Thyroid gland (tissue), 4 donors: ENCODE results near the gene NUB1. TPM values are rescaled to one million over a fixed set of nuclear protein-coding genes. Genes with fewer than 3 reads are reported as not detected.
A peak's percentile ranks its signal among the peaks of the same experiment; 100 is the strongest.

Experiments
- DNase-seq, 2 donors: peaks; one replicate each; pipeline ENCODE4 v3.0.0-alpha.2; 2019
- H3K27ac ChIP-seq, 3 donors: fragments of 200-600 bp; sonication (generic); 1 replicate in 2 of 3; 2 replicates in 1 of 3; pipeline ENCODE4 v1.5.1; 2016 to 2019; ENCODE audit warnings: mild to moderate bottlenecking in 1 of 3, moderate library complexity in 1 of 3
- H3K27me3 ChIP-seq: fragments of 200-600 bp; sonication (generic); one replicate; pipeline ENCODE4 v1.5.1; 2019
- H3K36me3 ChIP-seq, 2 donors: fragments of 200-600 bp; sonication (generic); one replicate each; pipeline ENCODE4 v1.5.1; 2016 to 2019
- H3K4me1 ChIP-seq, 2 donors: fragments of 200-600 bp; sonication (generic); one replicate each; pipeline ENCODE4 v1.5.1; 2017 to 2019
- H3K4me3 ChIP-seq, 3 donors: fragments of 200-600 bp; sonication (generic); replicated peaks in 1 of 3; 1 replicate in 2 of 3; 2 replicates in 1 of 3; pipeline ENCODE4 v1.5.1; 2016; ENCODE audit warnings: mild to moderate bottlenecking in 1 of 3
- H3K9me3 ChIP-seq: fragments of 200-600 bp; sonication (generic); one replicate; pipeline ENCODE4 v1.5.1; 2017
- POLR2A ChIP-seq, 2 donors: fragments of 450-650 bp; IDR thresholded peaks; one replicate each; pipeline ENCODE4 v1.6.1; 2017; ENCODE audit warnings: antibody characterized with exemption in 2 of 2, mild to moderate bottlenecking in 2 of 2, moderate library complexity in 1 of 2
- WGBS, 2 donors: methylation state at CpG; one replicate each; pipeline ENCODE4 v1.1.5; 2017; 5-methylcytosine and 5-hydroxymethylcytosine counted together
- intact Hi-C: fragments of 100-400 bp; cut with DNase I; formaldehyde crosslinking; loops from one replicate; pipeline ENCODE4 v1.15.1; 2023
- total RNA-seq, 4 donors: library from RNA; depleted of rRNA; stranded (reverse); fragments of >200 nt; gene quantifications; one replicate each; pipeline ENCODE4 v1.2.3, GENCODE V29; 2016
- TF ChIP-seq, protein P1 (sequence below), 6 experiments: fragments of 200-600 bp in 3 of 6; fragments of 450-650 bp in 3 of 6; sonication (generic) in 3 of 6; IDR thresholded peaks; one replicate each; pipeline ENCODE4 v1.5.1; 2016 to 2019; ENCODE audit warnings: antibody characterized with exemption in 6 of 6, mild to moderate bottlenecking in 2 of 6, inconsistent platforms in 1 of 6, moderate library complexity in 1 of 6

Gene NUB1
- total RNA-seq, 4 donors from 2014 or later: 56.9 to 75.5 (median 71.4) TPM

DNA sequence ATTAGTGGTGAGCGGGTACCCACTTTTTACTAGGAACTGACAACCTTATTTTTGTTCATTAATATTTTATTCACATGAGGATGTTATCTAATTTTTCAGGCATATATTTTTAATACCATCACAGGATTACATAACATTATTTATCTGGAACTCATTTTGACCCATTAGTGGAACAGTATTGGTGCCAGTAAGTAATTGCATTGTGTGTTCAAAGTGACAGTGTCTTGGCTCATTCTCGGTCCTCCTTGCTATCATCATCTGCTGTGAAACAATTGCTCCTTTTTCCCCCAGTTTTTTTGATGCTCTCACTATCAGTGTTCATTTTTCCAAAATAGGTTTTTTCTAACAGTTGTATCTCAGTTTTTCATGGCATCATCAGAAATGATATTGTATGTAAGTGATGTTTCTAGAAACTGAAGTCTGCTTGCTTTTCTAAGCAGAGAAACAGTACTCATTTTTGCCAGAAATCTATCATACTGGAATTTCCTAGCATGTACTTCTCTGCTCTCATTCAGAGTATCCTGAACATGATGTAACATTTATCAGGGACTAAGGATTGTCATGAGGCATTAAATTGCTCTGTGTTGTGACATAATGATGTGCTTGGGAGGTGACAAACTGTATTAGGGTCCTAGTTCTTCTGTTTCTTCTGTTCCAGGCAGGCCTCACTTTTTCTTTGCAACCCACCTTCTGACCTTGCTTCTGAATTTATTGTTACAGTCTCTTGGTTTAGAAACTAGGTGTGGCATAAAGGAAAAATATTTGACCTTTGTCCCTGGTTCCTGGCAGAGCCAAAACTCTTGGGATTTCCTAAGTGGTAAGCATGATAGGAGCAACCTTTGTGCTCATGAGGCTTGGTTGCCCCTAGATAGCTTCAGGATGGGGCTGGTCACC lies 4.2 kb downstream of the NUB1 start:
- Histone ChIP-seq H3K4me1 (peaks cover 22 to 24% of the 10 kb centered on the region in 2 donors), H3K9me3 (no peaks in the 10 kb centered on the region), H3K27ac (no peak overlapping the region), H3K27me3 (no peaks in the 10 kb centered on the region), H3K36me3 (peaks cover 6 to 15% of the 10 kb centered on the region in 2 donors), H3K4me3 (no peak overlapping the region)
- no peak for DNase-seq
- 89 to 93% methylated on average over 2 of the region's 2 CpGs for WGBS, 2 donors
- TF ChIP-seq, protein P1, sequence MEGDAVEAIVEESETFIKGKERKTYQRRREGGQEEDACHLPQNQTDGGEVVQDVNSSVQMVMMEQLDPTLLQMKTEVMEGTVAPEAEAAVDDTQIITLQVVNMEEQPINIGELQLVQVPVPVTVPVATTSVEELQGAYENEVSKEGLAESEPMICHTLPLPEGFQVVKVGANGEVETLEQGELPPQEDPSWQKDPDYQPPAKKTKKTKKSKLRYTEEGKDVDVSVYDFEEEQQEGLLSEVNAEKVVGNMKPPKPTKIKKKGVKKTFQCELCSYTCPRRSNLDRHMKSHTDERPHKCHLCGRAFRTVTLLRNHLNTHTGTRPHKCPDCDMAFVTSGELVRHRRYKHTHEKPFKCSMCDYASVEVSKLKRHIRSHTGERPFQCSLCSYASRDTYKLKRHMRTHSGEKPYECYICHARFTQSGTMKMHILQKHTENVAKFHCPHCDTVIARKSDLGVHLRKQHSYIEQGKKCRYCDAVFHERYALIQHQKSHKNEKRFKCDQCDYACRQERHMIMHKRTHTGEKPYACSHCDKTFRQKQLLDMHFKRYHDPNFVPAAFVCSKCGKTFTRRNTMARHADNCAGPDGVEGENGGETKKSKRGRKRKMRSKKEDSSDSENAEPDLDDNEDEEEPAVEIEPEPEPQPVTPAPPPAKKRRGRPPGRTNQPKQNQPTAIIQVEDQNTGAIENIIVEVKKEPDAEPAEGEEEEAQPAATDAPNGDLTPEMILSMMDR (IDR thresholded peaks at IDR 0.05): no peak
- TF ChIP-seq POLR2A (IDR thresholded peaks at IDR 0.05): no peak
- intact Hi-C loops: no loop called here

DNA sequence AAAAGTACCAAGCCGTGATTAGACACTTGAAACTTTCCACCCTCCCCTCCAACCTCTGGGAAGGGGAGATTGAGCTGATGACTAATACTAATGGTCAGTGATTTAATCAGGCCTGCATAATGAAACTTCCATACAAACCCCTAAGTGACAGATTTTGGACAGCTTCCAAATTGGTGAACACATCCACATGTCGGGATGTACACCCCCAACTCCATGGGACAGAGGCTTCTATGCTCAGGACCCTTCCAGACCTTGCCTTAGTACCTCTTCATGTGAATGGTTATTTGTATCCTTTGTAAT lies 4.8 kb downstream of the NUB1 start:
- Histone ChIP-seq H3K4me1 (peaks cover 20 to 26% of the 10 kb centered on the region in 2 donors), H3K36me3 (peaks cover 8 to 20% of the 10 kb centered on the region in 2 donors), H3K4me3 (no peak overlapping the region), H3K27ac (no peak overlapping the region), H3K27me3 (no peaks in the 10 kb centered on the region), H3K9me3 (no peaks in the 10 kb centered on the region)
- no peak for TF ChIP-seq POLR2A (IDR thresholded peaks at IDR 0.05)
- TF ChIP-seq, protein P1 (IDR thresholded peaks at IDR 0.05): no peak
- DNase-seq: no peak
- intact Hi-C loops: no loop called here
- WGBS, 2 donors: 71 to 83% methylated on average over 2 of the region's 2 CpGs

DNA sequence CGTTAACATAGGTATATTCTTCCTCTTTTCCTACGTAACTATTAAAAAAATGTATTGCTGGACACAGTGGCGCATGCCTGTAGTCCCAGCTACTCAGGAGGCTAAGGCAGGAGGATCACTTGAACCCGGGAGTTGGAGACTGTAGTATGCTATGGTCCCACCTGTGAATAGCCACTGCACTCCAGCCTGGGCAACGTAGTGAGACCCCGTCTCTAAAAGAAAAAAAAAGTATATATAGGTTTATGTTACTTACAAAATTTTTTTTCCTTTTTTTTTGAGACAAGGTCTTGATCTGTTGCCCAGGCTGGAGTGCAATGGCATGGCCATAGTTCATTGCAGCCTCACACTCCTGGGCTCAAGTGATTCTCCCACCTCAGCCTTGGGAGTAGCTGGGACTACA lies 5.6 kb downstream of the NUB1 start:
- intact Hi-C loops: no loop called here
- DNase-seq: no peak
- TF ChIP-seq POLR2A (IDR thresholded peaks at IDR 0.05): no peak
- TF ChIP-seq, protein P1 (IDR thresholded peaks at IDR 0.05): no peak
- H3K4me1 ChIP-seq: peaks cover 20 to 26% of the 10 kb centered on the region in 2 donors
- no peaks in the 10 kb centered on the region for H3K27me3 ChIP-seq
- peaks cover 16 to 27% of the 10 kb centered on the region in 2 donors for H3K36me3 ChIP-seq
- 95 to 98% methylated on average over 6 of the region's 6 CpGs for WGBS, 2 donors
- H3K4me3 ChIP-seq: no peak overlapping the region
- no peaks in the 10 kb centered on the region for H3K9me3 ChIP-seq
- H3K27ac ChIP-seq: no peak overlapping the region

DNA sequence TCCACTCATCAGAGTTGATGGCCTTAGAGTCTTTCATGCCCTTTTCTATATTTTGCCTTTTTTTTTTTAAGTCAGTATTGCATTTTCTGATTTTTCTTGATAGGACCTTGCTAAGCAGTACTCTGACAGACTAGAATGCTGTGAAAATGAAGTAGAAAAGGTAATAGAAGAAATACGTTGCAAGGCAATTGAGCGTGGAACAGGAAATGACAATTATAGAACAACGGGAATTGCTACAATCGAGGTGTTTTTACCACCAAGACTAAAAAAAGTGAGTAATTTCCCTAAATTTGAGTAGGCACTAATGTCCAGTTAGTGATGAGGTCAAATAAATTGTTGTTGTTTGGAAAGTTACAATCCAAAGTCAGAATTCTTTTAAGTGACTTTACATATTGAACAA lies 7.4 kb downstream of the NUB1 start:
- H3K36me3 ChIP-seq: peaks cover 25 to 39% of the 10 kb centered on the region in 2 donors
- H3K9me3 ChIP-seq: no peaks in the 10 kb centered on the region
- intact Hi-C loops: no loop called here
- H3K4me3 ChIP-seq: no peak overlapping the region
- no peaks in the 10 kb centered on the region for H3K27me3 ChIP-seq
- TF ChIP-seq, protein P1 (IDR thresholded peaks at IDR 0.05): no peak
- no peak for TF ChIP-seq POLR2A (IDR thresholded peaks at IDR 0.05)
- H3K27ac ChIP-seq: peak overlapping the region; percentile 61 to 86 (median 84)
- peaks cover 11 to 14% of the 10 kb centered on the region in 2 donors for H3K4me1 ChIP-seq
- WGBS, 2 donors: 76 to 78% methylated on average over 4 of the region's 4 CpGs
- DNase-seq: no peak

DNA sequence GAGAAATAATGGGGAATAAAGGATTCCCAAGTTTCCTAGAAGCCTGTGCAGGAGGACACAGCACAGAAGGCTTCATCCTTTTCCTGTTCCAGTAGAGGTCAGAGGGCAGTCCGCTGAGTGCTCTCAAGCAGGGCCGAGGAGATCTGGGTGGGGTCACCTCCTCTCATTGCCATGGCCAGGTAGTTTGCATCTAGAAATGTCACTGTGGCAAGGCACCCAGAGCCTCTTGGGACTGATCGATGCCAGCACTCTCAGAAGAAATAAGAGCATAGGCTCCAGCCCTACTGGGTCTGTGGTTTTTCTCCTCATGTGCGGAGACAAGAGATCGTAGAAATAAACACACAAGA lies 7.9 kb downstream of the NUB1 start:
- WGBS, 2 donors: 46 to 58% methylated on average over 5 of the region's 5 CpGs
- Histone ChIP-seq H3K27me3 (no peaks in the 10 kb centered on the region), H3K36me3 (peaks cover 25 to 39% of the 10 kb centered on the region in 2 donors), H3K4me3 (no peak overlapping the region), H3K9me3 (no peaks in the 10 kb centered on the region), H3K4me1 (peaks cover 11 to 15% of the 10 kb centered on the region in 2 donors), H3K27ac (peak overlapping the region; percentile 61 to 86 (median 84))
- intact Hi-C loops: no loop called here
- TF ChIP-seq, protein P1 (IDR thresholded peaks at IDR 0.05): no peak
- no peak for TF ChIP-seq POLR2A (IDR thresholded peaks at IDR 0.05)
- peak; percentile 32 to 55 for DNase-seq
